Stimulated activated CD8-positive, alpha-beta memory T cell treated with anti-CD3 and anti-CD28 coated beads, Interleukin-12 subunit alpha, Interleukin-12 subunit beta, amount 100 ng/mL, for 1 hour (primary cell): ENCODE measurements around the gene FHIT.

Experiments used
- DNase-seq: peaks from one replicate; pipeline ENCODE4 v3.0.0-alpha.2; 2020; ENCODE audit warnings: low read depth

The FHIT gene

GRCh38 chr3:60096403-60096802 is 1154.8 kb downstream of the FHIT start:
- DNase-seq = no peak

- DNase-seq = no peak
Measured at GRCh38 chr3:60095930-60096329, 1155.3 kb downstream of the FHIT start.

GRCh38 chr3:60095516-60095915 is 1155.7 kb downstream of the FHIT start:
- DNase-seq = no peak

- no peak for DNase-seq
Measured at GRCh38 chr3:60094392-60094947, 1156.8 kb downstream of the FHIT start.

GRCh38 chr3:60090548-60090947 is 1160.7 kb downstream of the FHIT start:
- no peak for DNase-seq

- no peak for DNase-seq
Measured at GRCh38 chr3:60086811-60087210, 1164.4 kb downstream of the FHIT start.

GRCh38 chr3:60085649-60086048 is 1165.6 kb downstream of the FHIT start:
- DNase-seq = no peak

GRCh38 chr3:60081381-60082095 is 1169.7 kb downstream of the FHIT start:
- no peak for DNase-seq

- no peak for DNase-seq
Measured at GRCh38 chr3:60080648-60081047, 1170.6 kb downstream of the FHIT start.

- DNase-seq = no peak
Measured at GRCh38 chr3:60079076-60079475, 1172.2 kb downstream of the FHIT start.

- no peak for DNase-seq
Measured at GRCh38 chr3:60076331-60076730, 1174.9 kb downstream of the FHIT start.

- DNase-seq = no peak
Measured at GRCh38 chr3:60073942-60074341, 1177.3 kb downstream of the FHIT start.

GRCh38 chr3:60073228-60073627 is 1178.0 kb downstream of the FHIT start:
- no peak for DNase-seq

- no peak for DNase-seq
Measured at GRCh38 chr3:60070366-60070765, 1180.9 kb downstream of the FHIT start.

- DNase-seq = no peak
Measured at GRCh38 chr3:60065227-60065868, 1185.9 kb downstream of the FHIT start.

GRCh38 chr3:60064210-60065178 is 1186.8 kb downstream of the FHIT start:
- no peak for DNase-seq

- no peak for DNase-seq
Measured at GRCh38 chr3:60056404-60056803, 1194.8 kb downstream of the FHIT start.

- no peak for DNase-seq
Measured at GRCh38 chr3:60055765-60056164, 1195.5 kb downstream of the FHIT start.

GRCh38 chr3:60053526-60054265 is 1197.6 kb downstream of the FHIT start:
- DNase-seq = no peak

GRCh38 chr3:60048447-60048848 is 1202.8 kb downstream of the FHIT start:
- no peak for DNase-seq

GRCh38 chr3:60047426-60048200 is 1203.6 kb downstream of the FHIT start:
- DNase-seq = no peak
